NCI-H2227 treated with DMSO at 0.1 percent for 48 hours (cell line): ENCODE measurements around the gene RAB28.

Experiments
- DNase-seq: peaks from one replicate; lab custom pipeline; 2025; lab: John Stamatoyannopoulos, UW

Gene RAB28

GRCh38 chr4:13368217-13368616 is 115.9 kb downstream of the RAB28 start:
- no peak for DNase-seq

- DNase-seq = no peak
These were observed 116.4 kb downstream of the RAB28 start for GRCh38 chr4:13367691-13368090.

GRCh38 chr4:13367244-13367643 is 116.9 kb downstream of the RAB28 start:
- DNase-seq = no peak

DNA sequence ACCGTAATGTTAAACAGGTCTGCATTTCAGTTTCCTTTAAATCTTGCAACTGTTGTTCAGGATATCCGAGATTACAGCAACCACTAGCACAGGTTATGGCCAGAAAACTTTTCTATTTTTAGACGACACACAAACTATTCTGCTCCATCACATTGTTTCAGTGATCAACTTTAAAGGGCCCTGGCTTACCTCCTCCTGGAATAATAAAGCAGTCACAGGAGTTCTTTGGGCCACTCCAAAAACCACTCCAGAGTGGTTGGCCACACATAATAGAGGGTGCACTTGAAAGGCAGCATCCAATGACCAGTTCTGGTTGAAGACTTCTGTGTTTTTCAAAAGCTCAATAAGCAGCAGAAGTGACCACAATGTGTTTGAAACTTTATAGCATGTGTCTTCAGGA is 118.9 kb downstream of the RAB28 start:
- DNase-seq = no peak

- DNase-seq = no peak
These were observed 119.5 kb downstream of the RAB28 start for GRCh38 chr4:13364653-13365052.

- no peak for DNase-seq
These were observed 120.0 kb downstream of the RAB28 start for GRCh38 chr4:13364172-13364571.

- DNase-seq = no peak
These were observed 124.3 kb downstream of the RAB28 start for GRCh38 chr4:13359809-13360208.

DNA sequence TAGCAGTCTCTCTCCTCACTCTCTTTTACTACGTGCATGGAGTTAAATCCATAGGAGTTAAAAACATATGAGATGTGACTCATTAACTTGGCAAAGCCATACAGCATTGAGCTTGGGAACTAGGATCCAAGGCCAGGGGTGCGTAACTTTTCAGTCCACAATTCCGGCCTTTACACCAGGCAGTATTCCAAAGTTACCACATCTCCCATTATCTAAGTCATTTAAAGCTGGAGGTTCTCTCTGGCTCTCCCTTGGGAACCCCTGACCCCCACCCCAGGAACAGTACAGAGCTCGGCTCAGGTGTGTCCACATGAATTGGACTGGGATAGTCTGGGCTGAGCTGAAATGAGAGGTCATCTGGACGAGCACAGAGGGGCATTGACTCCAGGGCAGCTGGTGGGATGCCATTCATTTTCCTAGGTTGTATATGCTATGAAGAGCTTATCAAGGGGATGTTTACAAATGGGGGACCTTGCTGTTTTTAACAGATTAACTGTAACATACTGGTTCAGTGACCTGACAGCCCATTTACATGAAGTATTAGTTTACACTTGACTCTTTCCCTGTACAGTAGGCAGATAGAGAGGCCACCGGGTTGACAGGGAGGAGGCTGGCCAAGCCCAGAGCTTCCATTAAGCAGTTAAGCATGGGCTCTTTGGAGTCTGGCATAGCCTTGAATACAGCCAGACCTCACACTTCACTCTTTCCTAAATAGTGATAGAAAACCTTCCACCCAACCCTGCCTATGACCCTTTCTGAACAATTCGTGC is 128.8 kb downstream of the RAB28 start:
- no peak for DNase-seq

DNA sequence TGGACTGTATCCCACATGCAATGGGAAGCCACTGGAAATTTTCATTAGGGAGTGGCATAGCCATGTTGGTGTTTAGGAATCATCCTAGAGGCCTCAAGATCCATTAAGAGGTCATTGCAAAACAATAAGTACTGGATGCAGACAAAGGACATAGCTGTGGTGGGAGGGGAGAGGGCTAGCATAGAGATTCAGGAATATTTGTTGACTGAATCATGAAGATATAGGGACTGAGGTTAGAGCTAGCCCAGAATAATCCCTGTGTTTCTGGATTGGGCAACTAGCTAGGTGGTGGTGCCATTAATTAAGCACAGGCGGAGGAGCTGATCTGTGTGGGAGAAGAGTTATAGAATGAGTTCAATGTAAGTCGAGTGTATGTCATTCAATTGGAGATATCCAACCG is 135.0 kb downstream of the RAB28 start:
- DNase-seq = no peak

GRCh38 chr4:13348216-13348615 is 135.9 kb downstream of the RAB28 start:
- DNase-seq = no peak

- DNase-seq = no peak
These were observed 136.5 kb downstream of the RAB28 start for GRCh38 chr4:13347517-13348125.

DNA sequence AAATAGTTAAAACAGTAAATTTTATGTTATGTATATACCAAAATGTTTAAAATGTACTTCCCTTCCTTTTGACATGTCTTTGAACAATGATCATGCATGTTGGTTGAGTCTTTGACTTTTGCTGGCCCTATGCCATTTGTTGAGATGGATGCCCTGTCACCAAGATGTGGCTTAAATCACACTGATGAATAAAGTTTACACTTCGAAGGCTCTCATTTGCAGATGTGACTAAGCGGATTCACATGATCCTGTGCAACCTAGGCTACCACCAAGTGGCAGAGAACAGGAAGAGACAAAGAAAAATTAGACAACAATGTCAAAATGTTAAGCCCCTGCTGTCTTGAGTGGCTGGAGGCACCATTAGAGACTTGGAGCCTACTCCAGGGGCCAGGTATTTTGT is 139.9 kb downstream of the RAB28 start:
- DNase-seq = no peak

- DNase-seq = no peak
These were observed 143.5 kb downstream of the RAB28 start for GRCh38 chr4:13340672-13341071.

DNA sequence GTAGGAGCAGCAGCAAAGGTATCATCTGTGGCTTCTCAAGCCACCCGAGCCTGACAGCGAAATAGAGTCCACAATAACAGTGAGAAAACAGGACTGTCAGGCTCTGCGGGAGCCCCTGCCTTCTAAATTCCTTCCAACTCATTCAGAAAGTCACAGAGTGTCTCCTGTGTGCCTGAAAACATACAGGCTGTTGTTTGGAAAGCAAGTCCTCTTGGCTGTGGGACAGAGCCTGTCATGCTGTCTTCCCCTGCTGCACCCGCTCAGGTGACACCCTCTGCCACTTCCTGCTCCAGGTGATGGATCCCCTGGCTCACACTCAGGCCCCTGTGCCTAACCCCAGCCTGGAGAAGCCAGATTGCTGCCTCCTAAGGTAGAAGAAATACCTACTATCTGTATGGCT is 152.3 kb downstream of the RAB28 start:
- DNase-seq = no peak

GRCh38 chr4:13329963-13330362 is 154.2 kb downstream of the RAB28 start:
- no peak for DNase-seq

- no peak for DNase-seq
These were observed 154.7 kb downstream of the RAB28 start for GRCh38 chr4:13329340-13329850.

GRCh38 chr4:13328591-13328990 is 155.5 kb downstream of the RAB28 start:
- no peak for DNase-seq

- DNase-seq = no peak
These were observed 156.1 kb downstream of the RAB28 start for GRCh38 chr4:13327991-13328390.

DNA sequence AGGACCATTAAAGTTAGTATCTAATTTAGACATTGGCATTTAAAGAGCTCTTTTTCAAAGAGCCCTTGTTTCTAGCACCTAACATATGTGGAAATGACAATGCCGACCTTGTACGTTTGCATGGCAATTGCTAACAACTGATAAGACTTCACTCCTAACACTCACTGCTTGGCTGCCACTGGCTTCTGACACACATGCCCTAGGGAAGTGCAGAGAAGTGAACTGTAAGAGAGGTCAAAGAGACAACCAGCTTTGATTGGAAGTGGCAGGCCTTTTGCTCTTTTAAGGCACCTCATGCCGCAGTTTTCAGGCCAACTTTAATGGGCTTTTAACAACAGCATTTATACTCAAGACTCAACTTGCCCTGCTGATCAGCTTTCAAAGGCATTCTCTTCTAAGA is 158.4 kb downstream of the RAB28 start:
- no peak for DNase-seq

DNA sequence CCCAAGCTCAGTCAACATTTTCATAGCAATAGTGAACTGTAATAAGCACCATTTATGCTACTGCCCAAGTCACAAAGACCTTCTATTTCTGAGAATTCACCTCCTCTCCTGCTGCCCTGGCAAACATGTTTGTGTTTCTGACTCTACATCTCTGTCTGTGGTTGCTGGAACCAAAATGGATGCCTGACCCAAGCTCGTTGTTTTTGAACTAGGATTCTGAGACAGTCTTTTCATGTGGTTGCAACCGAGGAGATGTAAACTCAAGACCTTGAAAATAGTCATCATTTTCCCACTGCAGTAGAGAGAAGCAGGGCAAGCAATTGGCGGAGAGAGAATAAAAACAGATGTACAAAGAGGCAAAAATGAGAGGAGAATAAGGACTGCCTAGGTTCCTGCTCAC is 160.2 kb downstream of the RAB28 start:
- no peak for DNase-seq

GRCh38 chr4:13322681-13323101 is 161.4 kb downstream of the RAB28 start:
- no peak for DNase-seq
